ENCODE measurements around the gene HIVEP3.
A peak's percentile ranks its signal among the peaks of the same experiment; 100 is the strongest.

The HIVEP3 gene

DNA sequence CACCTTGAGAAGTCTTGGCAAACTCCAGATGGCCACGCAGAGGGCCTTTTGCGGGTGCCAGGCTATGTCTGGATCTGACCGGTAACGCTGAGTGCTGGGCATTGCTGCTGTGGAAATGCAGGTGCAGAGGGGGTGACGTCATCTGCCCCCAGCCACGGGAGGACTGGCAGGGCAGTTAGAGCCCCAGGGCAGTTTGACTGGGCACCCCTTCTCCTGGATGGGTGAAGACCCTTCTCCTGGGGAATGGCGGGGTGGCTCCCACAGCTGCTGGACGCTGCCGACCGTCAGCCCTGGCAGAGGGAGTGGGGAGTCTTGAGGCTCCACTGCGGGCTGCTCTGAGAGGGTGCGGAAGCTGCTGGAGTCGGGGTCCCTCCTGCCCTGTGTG is 421.7 kb downstream of the HIVEP3 start:
- no peak for DNase-seq (ENCODE audit: low read depth)

DNA sequence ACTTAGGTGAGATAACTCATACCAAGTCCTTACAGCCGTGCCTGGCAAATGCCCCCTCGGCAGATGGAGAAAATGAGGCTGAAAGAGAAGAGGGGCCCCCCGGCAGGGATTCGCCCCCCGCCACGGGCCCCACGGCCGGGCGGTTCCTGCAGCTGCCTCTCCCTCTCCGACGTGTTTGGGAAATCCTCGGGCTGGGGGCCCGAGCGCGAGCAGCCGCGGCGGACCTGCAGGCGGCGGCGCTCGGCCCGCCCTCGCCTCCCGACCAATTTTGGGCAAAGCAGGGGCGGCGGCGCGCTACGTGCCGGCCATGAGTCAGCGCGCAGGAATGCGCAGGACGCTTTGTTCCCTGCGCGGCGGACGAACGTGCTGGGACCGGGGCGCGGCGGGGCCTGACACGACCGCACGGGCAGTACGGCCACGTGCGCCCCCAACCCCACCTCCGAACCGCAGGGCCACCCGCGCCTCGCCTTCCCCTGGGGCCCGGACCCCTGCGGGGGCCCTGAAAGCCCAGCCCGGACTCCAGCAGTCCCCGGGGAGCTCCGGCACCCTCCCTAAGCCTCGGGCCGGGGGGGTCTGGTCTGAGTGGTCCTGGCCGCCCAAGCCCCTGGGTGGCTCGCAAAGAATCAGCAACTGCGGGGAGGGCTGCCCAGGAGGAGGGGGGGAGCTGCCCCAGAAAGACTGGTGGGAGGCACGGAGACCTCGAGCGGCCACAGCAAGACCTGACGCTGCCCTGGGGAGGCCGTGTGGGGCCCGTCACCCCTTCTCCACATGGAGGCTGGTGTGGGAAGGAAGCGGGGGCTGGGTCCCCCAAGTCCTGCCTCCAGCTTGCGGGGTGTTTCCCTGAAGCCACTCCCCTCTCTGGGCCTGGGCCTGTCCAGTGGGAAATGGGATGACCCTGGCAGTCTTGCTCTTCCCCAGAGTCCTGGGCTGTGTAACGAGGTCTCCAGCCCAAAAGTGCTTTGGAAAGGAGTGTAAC is 422.4 kb downstream of the HIVEP3 start:
- DNase-seq (ENCODE audit: low read depth) = peak; percentile 68

DNA sequence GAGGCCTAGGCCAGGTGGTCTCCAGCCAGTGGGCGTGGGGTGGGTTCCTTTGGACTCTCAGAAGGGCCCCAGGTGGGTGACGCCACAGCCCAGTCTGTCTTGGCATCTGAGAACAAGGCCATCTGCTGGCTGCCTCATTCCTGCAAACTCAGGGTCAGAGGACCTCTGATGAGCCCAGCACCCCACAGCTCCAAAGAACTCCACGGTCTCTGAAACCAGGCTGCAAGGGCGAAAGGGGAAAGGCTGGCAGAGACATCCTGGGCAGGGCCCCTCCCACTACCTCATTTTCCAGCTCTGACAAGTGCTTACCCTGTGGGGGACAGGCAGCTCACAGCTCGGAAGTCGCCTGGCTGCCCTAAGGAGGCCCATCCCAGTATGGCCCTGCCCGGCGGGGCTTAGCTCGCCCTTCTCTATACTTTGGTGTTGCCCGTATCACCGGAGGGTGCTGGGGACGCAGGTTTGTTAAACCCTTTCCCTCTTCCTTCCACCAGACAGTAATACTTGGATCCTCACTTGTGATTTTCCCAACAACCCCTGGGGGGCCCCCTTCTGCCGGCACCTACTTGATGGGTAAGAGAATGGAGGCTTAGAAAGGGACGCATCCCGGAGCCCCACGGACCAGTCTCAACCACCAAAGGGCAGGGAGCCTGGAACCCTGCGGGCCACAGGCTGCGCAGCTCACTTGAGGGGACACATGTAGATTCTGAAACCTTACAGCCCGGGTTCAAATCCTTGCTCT is 423.3 kb downstream of the HIVEP3 start:
- DNase-seq (ENCODE audit: low read depth) = no peak

DNA sequence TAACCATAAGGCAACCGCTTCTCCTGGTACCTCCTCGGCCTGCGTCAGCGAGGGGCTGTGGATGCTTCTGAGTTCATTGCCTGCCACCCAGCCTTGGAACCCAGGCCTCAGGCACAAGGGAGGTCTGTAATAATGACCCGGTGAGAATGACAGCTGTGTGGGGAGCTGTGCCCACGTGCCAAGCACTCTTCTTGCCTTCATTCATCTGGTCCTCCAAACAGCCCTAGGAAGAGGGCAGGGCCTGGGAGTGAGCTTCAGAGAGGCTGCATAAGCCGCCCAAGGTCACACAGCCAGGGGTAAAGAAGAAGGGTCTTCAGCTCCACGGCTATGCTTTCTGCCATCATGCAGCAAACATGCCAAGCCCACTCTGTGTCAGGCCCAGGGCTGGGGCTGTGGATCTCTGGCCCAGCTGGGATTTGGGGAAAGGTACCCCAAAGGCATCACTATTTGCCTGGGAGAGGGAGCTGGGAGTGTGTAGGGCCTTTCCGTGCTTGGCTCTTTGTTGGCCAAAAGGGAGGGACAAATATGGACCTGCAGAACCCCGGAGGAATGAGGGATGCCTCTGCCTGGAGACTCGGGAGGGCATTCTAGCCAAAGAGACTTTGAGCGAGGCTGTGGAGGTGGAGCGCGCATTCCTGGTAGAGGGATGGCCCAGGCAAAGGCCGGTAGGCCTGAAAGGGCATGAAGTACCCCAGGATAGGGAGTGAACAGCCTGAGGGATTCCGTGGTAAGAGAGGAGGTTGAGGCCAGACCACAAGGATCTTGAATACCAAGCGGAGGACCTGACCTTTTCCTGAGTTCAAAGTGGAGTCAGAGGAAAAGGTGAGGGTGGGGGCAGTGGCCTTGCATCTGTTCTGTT is 424.1 kb downstream of the HIVEP3 start:
- no peak for DNase-seq (ENCODE audit: low read depth)

DNA sequence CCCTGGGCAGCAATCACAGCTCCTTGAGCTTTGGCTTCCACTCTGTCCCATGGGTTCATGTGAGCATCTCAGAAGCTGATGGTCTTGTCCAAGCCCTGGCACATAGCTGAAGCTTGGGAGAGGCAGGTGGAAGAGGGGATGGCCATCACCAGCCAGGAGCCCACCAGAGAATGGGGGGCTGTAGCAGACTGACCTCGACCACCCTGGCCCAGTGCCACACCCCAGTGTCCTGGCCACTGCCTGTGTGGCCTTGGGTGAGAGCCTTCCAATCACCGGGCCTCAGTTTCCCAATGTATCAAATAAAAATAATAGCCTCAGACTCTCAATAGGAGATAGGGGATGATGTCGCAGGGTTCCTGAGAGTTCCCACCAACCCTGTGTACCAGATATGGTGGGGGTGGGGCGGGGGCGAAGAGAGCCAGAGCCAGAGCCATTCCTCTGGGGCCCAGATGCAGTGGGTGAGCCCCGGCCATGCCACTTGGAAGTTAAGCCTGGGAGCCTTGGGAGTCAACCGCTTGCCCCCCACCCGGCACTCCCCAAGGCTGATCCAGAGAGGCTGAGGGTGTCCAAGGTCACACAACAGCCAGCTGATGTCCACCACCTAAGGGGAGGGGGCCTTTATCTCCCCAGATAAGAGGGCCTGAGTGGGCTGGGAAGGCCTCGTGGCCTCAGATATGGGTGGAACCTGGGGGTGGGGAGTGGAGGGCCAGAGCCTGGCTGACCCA is 424.9 kb downstream of the HIVEP3 start:
- no peak for DNase-seq (ENCODE audit: low read depth)

DNA sequence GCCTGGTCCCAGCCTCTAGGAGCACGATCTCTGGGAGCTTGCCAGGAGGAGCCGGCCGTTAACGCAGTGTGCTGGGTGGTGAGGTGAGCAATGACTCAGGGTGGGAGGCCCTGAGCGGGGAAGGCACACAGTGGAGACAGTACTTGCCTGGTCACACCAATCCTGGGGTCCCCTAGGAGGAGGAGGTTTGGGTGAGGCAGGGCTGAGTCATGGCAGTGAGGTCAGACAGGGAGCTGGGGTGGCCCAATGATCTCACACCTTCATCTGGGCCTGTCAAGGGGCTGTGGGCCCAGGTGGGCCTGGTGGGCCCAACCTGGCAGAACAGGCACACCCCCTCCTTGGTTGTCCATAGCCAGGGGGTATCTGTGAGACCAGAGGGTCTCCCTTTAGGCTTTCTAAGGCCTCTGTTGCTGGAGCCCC is 425.6 kb downstream of the HIVEP3 start:
- DNase-seq (ENCODE audit: low read depth) = peak; percentile 63

DNA sequence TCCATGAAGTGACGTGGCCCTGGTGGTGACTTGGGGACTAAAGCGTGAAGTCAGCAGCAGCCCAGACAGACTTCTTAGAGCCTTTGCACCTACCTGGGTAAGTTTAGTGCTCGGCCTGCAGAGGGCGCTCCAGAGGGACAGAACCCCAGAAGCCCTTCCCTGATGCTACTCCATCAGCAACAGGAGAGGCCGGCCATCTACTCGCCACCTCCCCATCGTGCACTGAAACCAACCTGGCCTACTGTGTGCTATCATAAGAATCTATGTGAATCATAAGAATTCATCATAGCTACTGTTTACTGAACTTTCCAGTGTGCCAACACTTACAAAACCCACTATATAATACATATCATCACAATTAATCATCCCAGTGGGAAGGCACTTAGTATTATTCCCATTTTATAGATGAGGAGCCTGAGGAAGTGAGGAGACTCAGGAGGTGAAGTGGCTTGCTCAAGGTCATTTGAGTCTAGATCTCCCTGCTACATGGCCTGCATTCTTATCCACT is 426.3 kb downstream of the HIVEP3 start:
- DNase-seq (ENCODE audit: low read depth) = no peak

DNA sequence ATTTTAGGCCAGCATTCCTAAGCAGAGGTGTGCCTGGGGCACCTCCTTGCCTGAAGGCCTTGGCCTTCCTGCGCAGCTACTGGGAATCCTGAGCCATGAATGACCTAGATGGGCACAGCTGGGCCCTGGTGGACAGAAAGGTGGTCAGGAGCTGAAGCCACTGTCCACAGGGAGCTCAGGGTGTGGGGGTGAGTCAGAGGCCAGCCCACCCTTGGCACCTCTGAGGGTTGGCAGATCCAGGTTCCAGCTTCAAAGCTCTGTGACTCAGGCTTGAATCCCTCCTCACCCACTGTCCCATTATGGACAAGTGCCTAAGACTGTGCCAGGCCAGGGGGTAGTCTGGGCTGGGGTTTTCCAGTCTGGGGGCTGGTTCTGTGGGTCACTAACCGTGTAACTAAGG is 427.8 kb downstream of the HIVEP3 start:
- DNase-seq (ENCODE audit: low read depth) = no peak

DNA sequence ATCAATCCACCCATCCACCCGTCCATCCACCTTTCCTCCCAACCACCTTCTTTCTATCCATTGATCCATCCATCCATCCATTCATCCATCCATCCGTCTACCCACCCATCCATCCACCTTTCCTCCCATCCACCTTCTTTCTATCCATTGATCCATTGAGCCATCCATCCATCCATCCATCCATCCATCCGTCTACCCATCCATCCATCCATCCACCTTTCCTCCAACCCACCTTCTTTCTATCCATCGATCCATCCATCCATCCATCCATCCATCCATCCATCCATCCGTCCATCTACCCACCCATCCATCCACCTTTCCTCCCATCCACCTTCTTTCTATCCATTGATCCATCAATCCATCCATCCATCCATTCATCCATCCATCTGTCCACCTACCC is 429.2 kb downstream of the HIVEP3 start:
- DNase-seq (ENCODE audit: low read depth) = no peak

DNA sequence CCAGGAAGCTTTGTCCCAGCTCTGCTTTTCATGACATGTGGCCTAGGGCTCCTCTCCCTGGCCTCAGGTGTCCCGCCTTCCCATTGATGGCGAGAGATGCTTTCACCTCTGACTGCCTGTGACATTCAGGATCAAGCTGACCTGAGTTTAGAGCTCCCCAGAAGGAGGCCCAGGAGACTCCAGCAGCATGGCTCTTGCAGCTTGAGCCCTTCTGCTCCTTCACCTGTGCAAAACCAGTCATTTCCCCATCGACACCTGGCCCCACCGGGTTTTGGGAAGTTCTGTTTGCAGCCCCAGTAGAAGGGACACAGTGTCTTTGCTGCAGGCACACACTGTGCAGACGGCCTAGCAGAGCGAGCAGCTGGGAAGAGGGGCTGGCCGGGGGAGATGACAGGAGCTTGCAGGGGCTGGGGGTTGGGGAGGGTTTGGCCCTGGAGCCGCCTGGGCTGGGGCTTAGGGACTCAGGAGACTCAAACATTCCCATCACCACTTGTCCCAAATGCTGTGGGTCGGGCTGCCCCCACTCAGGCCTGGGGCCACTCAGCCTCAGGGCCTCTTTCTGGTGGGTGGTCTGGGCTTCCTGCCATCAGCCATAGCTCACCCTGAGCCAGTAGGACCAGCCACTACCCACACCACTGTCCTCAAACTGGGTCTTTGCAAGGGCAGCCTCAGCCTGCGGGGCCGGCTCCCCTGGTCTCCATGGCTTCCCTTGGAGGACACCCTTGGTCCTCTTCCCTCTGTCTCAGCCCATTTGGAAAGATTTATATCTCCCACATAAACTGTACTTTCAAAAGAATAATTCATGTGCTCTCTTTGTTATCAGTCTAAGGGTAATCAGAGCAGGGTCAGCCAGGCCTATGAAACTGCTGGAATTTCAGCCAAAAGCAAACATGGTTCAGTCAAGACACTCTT is 430.4 kb downstream of the HIVEP3 start:
- no peak for DNase-seq (ENCODE audit: low read depth)

DNA sequence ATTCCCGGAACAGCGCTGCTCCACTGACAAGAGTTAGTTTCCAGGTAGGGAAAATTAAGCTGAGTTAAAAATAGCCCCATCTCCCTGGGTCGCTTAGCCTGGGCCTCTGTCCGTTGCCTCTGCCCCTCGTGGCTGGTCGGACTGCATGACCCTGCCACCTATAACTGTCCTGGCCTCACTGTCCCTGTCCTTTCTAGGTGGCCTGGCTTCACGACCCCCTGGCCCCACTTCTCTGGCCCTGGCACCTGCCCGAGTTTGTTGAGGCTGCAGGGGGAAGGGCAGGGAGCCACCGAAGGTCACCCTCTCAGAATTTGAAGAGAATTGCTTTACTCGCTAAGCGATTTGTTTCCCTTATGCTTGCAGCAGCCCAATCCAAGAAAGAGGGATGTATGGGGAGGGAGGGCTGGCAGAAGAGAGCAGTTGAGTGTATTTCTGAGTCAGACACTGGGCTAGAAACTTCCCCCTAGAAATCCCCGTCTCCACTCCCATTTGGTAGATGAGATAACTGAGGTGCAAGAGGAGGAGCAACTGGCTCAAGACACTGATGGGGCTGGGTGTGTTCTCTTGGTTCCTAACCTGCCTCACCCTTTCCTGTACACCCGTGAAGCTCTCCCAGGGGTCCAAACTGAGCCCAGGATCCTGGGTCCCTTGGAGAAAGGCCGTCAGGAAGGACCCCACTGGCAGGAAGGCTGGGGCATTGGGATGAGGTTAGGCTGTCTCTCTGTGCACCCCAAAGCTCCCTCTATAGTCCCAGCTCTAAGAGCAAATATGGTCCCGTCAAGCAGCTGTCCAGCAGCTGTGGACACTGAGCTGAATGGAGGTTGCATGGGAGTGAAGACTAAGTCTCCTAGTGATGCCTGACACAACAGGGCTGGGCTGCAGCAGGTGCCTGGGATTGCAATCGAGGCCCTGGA is 431.3 kb downstream of the HIVEP3 start:
- DNase-seq (ENCODE audit: low read depth) = no peak

DNA sequence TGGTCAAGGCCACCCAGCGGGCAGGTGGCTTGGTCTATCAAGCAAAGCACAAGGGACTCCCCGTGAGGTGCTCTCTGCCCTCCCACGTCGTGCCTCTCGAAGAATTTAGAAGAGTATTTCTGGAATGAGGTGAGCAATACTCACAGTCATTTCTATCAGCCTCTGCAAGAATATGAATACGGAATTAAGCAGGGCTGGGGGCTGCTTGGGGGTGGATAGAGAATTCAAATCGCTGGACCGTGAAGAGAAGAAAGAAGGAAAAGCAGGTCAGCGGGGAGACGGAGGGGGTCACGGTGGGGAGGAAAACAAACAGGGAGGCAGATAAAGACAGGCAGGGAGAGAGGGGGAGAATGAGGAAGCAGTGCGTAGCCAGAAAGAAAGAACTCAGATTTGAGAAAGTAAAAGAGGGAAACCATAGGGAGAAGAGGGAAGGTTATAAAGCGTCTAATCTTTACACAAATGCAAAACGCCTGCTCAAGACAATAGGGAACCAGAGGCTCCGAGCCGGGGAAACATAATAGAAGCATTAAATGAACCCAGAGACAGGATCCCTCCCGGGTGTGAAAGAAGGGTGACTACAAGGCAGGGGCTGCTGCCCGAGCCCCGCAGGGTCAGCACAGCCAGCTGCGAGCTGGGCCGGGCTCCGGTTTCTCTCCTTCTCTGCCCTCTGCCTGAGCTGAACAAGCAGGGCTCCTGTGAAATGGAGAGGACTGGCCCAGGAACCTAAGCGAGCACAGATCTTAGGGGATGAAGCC is 432.2 kb downstream of the HIVEP3 start:
- DNase-seq (ENCODE audit: low read depth) = no peak

DNA sequence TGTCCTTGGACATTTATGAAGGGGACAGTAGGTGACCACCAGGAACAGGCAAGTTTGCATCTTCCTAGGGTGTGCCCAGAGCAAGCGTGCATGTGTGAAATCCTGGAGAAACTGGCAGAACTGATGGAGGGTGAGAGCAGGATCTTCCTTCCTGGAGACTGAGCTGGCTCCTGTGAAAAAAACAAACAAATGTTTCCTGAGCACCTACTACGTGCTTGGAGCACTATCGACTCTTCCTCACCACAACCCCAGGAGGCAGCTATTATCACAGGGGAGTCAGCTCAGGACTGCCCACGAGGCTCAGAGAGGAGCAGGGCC is 432.7 kb downstream of the HIVEP3 start:
- DNase-seq (ENCODE audit: low read depth) = no peak

DNA sequence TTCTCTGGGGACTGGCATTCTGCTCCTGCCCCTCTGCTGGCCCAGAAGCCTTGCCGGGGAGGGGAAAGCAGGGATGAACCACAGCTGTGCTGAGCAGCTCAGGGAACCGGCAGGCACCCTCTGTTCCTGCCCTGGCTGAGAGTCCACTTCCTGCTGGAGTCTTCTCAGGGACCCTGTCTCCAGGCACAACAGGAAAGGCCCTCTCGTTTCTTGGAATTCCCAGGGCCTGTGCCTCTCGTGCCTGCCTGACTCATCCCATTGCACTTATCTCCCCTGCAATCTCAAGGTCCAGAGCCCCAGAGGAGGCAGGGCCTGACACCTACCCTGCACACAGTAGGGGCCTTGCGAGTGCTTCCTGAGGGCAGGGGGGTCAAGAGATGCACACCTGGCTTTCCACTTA is 433.1 kb downstream of the HIVEP3 start:
- no peak for DNase-seq (ENCODE audit: low read depth)

DNA sequence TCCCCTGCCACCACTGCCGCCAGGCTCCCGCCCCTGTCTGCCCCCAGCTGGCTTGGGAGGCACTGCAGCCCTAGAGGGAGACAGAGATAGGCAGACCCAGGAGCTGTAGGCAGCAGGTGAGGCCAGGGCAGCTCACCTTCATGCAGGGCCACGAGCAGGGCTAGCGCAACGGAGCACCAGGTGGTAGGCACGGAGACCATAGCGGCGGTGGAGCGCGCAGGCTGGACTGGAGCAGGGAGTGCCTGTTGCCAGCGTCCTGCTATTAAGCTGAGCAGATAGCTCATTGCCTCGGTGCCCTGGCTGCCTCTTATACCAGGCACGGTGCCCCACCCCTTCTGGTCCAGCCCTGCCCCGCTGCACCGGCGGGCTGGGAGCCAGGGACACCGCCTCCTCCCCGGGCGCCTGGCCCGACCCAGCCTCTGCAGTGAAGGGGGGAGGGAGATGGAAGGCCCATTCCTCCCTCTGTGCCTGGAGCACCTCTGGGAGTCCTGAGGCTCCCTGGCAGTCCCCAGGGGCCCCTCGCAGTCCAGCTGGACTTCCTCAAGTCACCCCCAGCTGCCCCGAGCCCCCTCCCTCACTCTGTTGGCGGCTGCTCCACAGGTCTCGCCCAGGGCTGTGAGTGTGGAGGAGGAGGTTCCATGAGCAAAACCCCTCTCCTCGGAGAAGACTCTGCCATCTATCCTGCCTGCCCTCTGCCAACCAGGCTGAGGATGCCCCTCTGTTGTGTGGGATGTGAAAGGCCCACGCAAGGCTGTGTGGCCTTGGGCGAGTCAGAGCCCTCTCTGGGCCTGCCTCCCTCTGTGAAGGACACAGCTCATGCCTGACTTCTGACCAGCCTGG is 434.1 kb downstream of the HIVEP3 start, which contains the start of gene EDN2:
EDN2 (minus strand) TSS at position 282 of the 840 bp plus-strand sequence; CDS start at position 200, 82 bp downstream.
- DNase-seq (ENCODE audit: low read depth) = no peak

DNA sequence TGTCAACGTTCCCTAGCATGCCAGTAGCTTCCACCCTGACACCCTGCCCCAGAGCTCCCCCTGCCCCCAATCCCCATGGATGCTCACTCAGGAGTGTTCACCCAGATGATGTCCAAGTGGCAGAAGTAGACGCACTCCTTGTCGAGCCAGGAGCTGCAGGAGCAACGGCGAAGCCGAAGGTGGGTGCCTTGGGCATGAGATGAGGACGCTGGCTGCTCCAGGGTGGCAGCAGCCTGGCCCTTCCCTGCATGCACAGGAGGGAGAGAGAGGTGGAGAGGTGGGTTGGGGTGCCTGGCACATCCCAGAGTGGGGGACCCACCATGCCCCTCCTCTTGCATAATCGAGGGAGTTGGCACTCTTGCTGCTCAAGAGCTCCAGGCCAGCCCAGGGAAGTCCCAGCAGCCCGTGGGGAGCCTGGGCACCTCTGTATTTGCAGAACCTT is 434.7 kb downstream of the HIVEP3 start:
- DNase-seq (ENCODE audit: low read depth) = no peak
